Neural cell (in vitro differentiated cells): ENCODE results near the gene TRIP6.

Experiments used
- POLR2AphosphoS5 ChIP-seq: IDR thresholded peaks from 2 replicates; pipeline ENCODE4 v1.6.1; 2012
- TF ChIP-seq, protein P1 (sequence below): fragments of 450-650 bp; IDR thresholded peaks from 2 replicates; pipeline ENCODE4 v1.5.1; 2014; ENCODE audit warnings: antibody characterized with exemption, mild to moderate bottlenecking, moderate library complexity; ENCODE audit not compliant: poor library complexity, severe bottlenecking

GRCh38 chr7:100881136-100881535 is 13.9 kb downstream of the TRIP6 start:
- TF ChIP-seq, protein P1, sequence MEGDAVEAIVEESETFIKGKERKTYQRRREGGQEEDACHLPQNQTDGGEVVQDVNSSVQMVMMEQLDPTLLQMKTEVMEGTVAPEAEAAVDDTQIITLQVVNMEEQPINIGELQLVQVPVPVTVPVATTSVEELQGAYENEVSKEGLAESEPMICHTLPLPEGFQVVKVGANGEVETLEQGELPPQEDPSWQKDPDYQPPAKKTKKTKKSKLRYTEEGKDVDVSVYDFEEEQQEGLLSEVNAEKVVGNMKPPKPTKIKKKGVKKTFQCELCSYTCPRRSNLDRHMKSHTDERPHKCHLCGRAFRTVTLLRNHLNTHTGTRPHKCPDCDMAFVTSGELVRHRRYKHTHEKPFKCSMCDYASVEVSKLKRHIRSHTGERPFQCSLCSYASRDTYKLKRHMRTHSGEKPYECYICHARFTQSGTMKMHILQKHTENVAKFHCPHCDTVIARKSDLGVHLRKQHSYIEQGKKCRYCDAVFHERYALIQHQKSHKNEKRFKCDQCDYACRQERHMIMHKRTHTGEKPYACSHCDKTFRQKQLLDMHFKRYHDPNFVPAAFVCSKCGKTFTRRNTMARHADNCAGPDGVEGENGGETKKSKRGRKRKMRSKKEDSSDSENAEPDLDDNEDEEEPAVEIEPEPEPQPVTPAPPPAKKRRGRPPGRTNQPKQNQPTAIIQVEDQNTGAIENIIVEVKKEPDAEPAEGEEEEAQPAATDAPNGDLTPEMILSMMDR: no peak
- TF ChIP-seq POLR2AphosphoS5: no peak
